Mesenchymal stem cell (in vitro differentiated cells and primary cell): ENCODE results near the gene GPC3.

Experiments used
- DNase-seq: peaks from one replicate; pipeline ENCODE4 v3.0.0-alpha.2; 2013
- H2AFZ ChIP-seq: one replicate; pipeline ENCODE4 v1.6.1; 2013; ENCODE audit warnings: low read depth, mild to moderate bottlenecking, control low read depth, inconsistent platforms, low read length, moderate library complexity
- H2AK5ac ChIP-seq: 2 replicates; pipeline ENCODE4 v1.6.1; 2013; ENCODE audit warnings: low read length, moderate library complexity, mild to moderate bottlenecking, inconsistent platforms; ENCODE audit not compliant: severe bottlenecking
- H2BK120ac ChIP-seq: one replicate; pipeline ENCODE4 v1.6.1; 2013; ENCODE audit warnings: low read depth, mild to moderate bottlenecking, inconsistent platforms, low read length, moderate library complexity
- H2BK12ac ChIP-seq, 2 experiments: one replicate each; pipeline ENCODE4 v1.6.1; 2013; ENCODE audit warnings: inconsistent platforms in 2 of 2, low read length in 2 of 2, mild to moderate bottlenecking in 2 of 2, moderate library complexity in 2 of 2, control low read depth in 1 of 2
- H2BK15ac ChIP-seq: one replicate; pipeline ENCODE4 v1.6.1; 2013; ENCODE audit warnings: mild to moderate bottlenecking, low read depth, inconsistent platforms; ENCODE audit not compliant: poor library complexity, severe bottlenecking
- H2BK5ac ChIP-seq: 2 replicates; pipeline ENCODE4 v1.6.1; 2013; ENCODE audit warnings: low read depth, mild to moderate bottlenecking, low read length, control low read depth, inconsistent platforms; ENCODE audit not compliant: poor library complexity, severe bottlenecking
- H3K14ac ChIP-seq, 2 experiments: one replicate each; pipeline ENCODE4 v1.6.1; 2013; ENCODE audit warnings: inconsistent platforms in 2 of 2, low read length in 2 of 2, control low read depth in 1 of 2, mild to moderate bottlenecking in 1 of 2, moderate library complexity in 1 of 2
- H3K18ac ChIP-seq, 2 experiments: one replicate each; pipeline ENCODE4 v1.6.1; 2013; ENCODE audit warnings: inconsistent platforms in 2 of 2, low read length in 2 of 2, control low read depth in 1 of 2, low read depth in 1 of 2, mild to moderate bottlenecking in 1 of 2
- H3K23ac ChIP-seq, 2 experiments: one replicate each; pipeline ENCODE4 v1.6.1; 2013; ENCODE audit warnings: inconsistent platforms in 2 of 2, low read length in 2 of 2, mild to moderate bottlenecking in 2 of 2, moderate library complexity in 2 of 2, control low read depth in 1 of 2
- H3K27ac ChIP-seq: 2 replicates; pipeline ENCODE4 v1.5.1; 2013; ENCODE audit warnings: mild to moderate bottlenecking, moderate library complexity, low read length, control low read depth, inconsistent platforms; ENCODE audit not compliant: poor library complexity, severe bottlenecking
- H3K27me3 ChIP-seq, 2 experiments: 2 replicates each; pipeline versions ENCODE4 v1.6.1 to v1.7.0; 2013; ENCODE audit warnings: low read length in 2 of 2, mild to moderate bottlenecking in 2 of 2, moderate library complexity in 2 of 2, control low read depth in 1 of 2, inconsistent platforms in 1 of 2; ENCODE audit not compliant: control insufficient read depth in 1 of 2, insufficient read depth in 1 of 2
- H3K36me3 ChIP-seq, 2 experiments: 2 replicates each; pipeline versions ENCODE4 v1.6.1 to v1.7.0; 2013; ENCODE audit warnings: low read length in 2 of 2, control low read depth in 1 of 2, inconsistent platforms in 1 of 2, low read depth in 1 of 2, mild to moderate bottlenecking in 1 of 2; ENCODE audit not compliant: insufficient read depth in 2 of 2, control insufficient read depth in 1 of 2
- H3K4ac ChIP-seq, 2 experiments: one replicate each; pipeline ENCODE4 v1.6.1; 2013; ENCODE audit warnings: inconsistent platforms in 2 of 2, low read length in 2 of 2, mild to moderate bottlenecking in 2 of 2, moderate library complexity in 2 of 2, control low read depth in 1 of 2, low read depth in 1 of 2
- H3K4me1 ChIP-seq: 2 replicates; pipeline ENCODE4 v1.6.1; 2013; ENCODE audit warnings: low read depth, low read length, control low read depth; ENCODE audit not compliant: control insufficient read depth, insufficient read depth
- H3K4me2 ChIP-seq: 2 replicates; pipeline ENCODE4 v1.6.1; 2013; ENCODE audit warnings: low read length, mild to moderate bottlenecking, inconsistent platforms; ENCODE audit not compliant: poor library complexity, severe bottlenecking
- H3K4me3 ChIP-seq, 2 experiments: 2 replicates each; pipeline versions ENCODE4 v1.5.1 to v1.7.0; 2013; ENCODE audit warnings: low read length in 2 of 2, mild to moderate bottlenecking in 2 of 2, control low read depth in 1 of 2, low read depth in 1 of 2; ENCODE audit not compliant: insufficient read depth in 1 of 2
- H3K79me1 ChIP-seq: replicated peaks from 2 replicates; pipeline ENCODE4 v1.6.1; 2013; ENCODE audit warnings: mild to moderate bottlenecking, control low read depth, low read length, inconsistent platforms; ENCODE audit not compliant: poor library complexity, severe bottlenecking
- H3K9ac ChIP-seq: 2 replicates; pipeline ENCODE4 v1.7.0; 2013; ENCODE audit warnings: mild to moderate bottlenecking, low read length, moderate library complexity
- H3K9me3 ChIP-seq: 2 replicates; pipeline ENCODE4 v1.7.0; 2013; ENCODE audit warnings: mild to moderate bottlenecking, low read length; ENCODE audit not compliant: control insufficient read depth
- H4K8ac ChIP-seq: one replicate; pipeline ENCODE4 v1.6.1; 2013; ENCODE audit warnings: inconsistent platforms, mild to moderate bottlenecking, low read length, moderate library complexity
- H4K91ac ChIP-seq: one replicate; pipeline ENCODE4 v1.6.1; 2013; ENCODE audit warnings: mild to moderate bottlenecking, low read length, inconsistent platforms
- WGBS: methylation state at CpG from one replicate; pipeline ENCODE4 v1.1.7; 2013; ENCODE audit warnings: mixed read lengths; 5-methylcytosine and 5-hydroxymethylcytosine counted together

GPC3 gene

DNA sequence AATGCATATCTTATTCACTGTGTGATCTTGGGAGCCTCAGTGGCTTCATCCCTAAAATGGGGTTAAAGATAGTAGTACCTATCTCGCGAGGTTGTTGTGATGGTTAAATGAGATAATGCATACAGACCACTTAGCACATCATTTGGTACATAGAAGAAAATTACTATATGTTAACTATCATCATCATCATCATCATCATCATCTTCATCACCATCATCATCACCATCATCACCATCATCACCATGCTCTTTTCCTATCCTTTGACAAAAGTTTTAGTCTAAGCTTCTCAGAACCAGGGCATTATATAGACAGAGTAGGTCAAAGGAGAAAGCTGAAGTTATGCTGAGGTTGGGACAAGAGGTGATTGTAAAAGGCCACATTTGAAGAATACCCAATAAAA lies 145.0 kb downstream of the GPC3 start:
- no peak for DNase-seq
- H3K27ac ChIP-seq: no peak overlapping the region
- H2BK12ac ChIP-seq: no peak overlapping the region
- no peak overlapping the region for H2AK5ac ChIP-seq
- H2BK15ac ChIP-seq: no peak overlapping the region
- no peak overlapping the region for H3K4me2 ChIP-seq
- no peak overlapping the region for H2AFZ ChIP-seq
- H3K14ac ChIP-seq: no peak overlapping the region
- peaks cover 3% of the 10 kb centered on the region for H3K9me3 ChIP-seq
- no peaks in the 10 kb centered on the region for H3K36me3 ChIP-seq
- no peak overlapping the region for H2BK5ac ChIP-seq
- H2BK120ac ChIP-seq: no peak overlapping the region
- no CpG with 5 or more reads among the region's 2 CpGs for WGBS
- H3K18ac ChIP-seq: no peak overlapping the region
- no peaks in the 10 kb centered on the region for H3K4me1 ChIP-seq
- H3K79me1 ChIP-seq: no peaks in the 10 kb centered on the region
- H4K8ac ChIP-seq: no peak overlapping the region
- H3K4me3 ChIP-seq: no peak overlapping the region
- H3K23ac ChIP-seq: no peak overlapping the region
- no peak overlapping the region for H3K4ac ChIP-seq
- peaks cover 0 to 2% of the 10 kb centered on the region in 2 experiments for H3K27me3 ChIP-seq
- no peak overlapping the region for H3K9ac ChIP-seq
- H4K91ac ChIP-seq: no peak overlapping the region

DNA sequence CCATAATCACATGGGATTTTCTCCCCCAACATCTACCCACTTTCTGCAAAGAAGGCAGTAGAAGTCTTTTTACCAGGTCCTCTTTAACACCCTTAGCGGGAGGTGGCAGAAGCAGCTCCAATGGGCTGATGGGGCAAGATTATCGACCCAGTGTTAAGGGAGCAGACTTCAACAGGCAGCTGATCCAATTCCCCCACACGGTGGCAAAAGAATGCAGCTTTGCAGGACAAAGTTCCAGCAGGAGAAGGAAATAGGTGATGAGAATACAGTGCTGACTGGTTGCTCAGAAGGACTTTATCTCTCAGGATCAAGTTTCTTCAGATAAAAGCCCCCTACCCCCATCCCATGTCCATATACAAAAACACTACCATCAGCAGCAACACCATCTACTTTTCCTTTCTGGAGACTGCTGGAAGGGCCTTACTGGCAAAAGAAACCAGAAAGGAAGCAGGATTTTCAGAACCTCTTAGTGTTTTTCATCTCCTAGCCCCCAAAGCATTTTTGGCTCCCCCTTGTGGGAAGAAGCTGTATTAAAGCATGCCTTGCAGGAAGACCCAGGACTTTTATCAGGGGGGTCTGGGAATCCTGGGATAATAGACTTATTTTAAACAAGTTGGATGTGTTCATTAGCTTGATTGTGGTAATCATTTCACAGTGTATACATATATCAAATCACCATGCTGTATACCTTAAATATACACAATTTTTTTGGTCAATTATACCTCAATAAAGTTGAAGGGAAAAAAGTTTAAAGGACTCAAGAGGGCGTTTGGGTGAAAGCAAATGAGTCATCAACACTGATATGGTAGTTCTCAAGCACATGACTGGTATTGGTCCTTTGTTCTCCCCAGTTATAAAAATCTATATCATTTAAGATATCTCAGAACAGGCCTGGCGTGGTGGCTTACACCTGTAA lies 146.4 kb downstream of the GPC3 start:
- Histone ChIP-seq H3K36me3 (no peaks in the 10 kb centered on the region), H3K27me3 (peaks cover 0 to 2% of the 10 kb centered on the region in 2 experiments), H3K14ac (no peak overlapping the region), H2BK12ac (no peak overlapping the region), H2AK5ac (no peak overlapping the region), H3K9me3 (peaks cover 3% of the 10 kb centered on the region), H2BK5ac (no peak overlapping the region), H3K23ac (no peak overlapping the region), H3K79me1 (no peaks in the 10 kb centered on the region), H3K4me3 (no peak overlapping the region), H2BK120ac (no peak overlapping the region), H3K27ac (no peak overlapping the region), H4K91ac (no peak overlapping the region), H3K18ac (no peak overlapping the region), H3K4me1 (no peaks in the 10 kb centered on the region), H3K4me2 (no peak overlapping the region), H2AFZ (peak overlapping the region; percentile 71), H2BK15ac (no peak overlapping the region), H3K4ac (no peak overlapping the region), H4K8ac (no peak overlapping the region), H3K9ac (no peak overlapping the region)
- WGBS: 92% methylated on average over 2 of the region's 5 CpGs
- DNase-seq: peak; percentile 48

- no peak overlapping the region for H4K8ac ChIP-seq
- H3K4me3 ChIP-seq: no peak overlapping the region
- no peak overlapping the region for H3K27ac ChIP-seq
- no peak overlapping the region for H2BK12ac ChIP-seq
- H3K9ac ChIP-seq: no peak overlapping the region
- H3K27me3 ChIP-seq: peaks cover 0 to 2% of the 10 kb centered on the region in 2 experiments
- no peak overlapping the region for H2AFZ ChIP-seq
- no peak overlapping the region for H2BK5ac ChIP-seq
- WGBS: 90% methylated on average over 1 of the region's 2 CpGs
- no peak overlapping the region for H3K18ac ChIP-seq
- no peaks in the 10 kb centered on the region for H3K36me3 ChIP-seq
- no peak overlapping the region for H3K4ac ChIP-seq
- no peak for DNase-seq
- no peak overlapping the region for H2BK15ac ChIP-seq
- H2BK120ac ChIP-seq: no peak overlapping the region
- no peaks in the 10 kb centered on the region for H3K9me3 ChIP-seq
- H4K91ac ChIP-seq: no peak overlapping the region
- no peaks in the 10 kb centered on the region for H3K4me1 ChIP-seq
- no peaks in the 10 kb centered on the region for H3K79me1 ChIP-seq
- H3K14ac ChIP-seq: no peak overlapping the region
- no peak overlapping the region for H2AK5ac ChIP-seq
- H3K23ac ChIP-seq: no peak overlapping the region
- H3K4me2 ChIP-seq: no peak overlapping the region
These were observed 148.3 kb downstream of the GPC3 start for GRCh38 chrX:133837091-133837490.

DNA sequence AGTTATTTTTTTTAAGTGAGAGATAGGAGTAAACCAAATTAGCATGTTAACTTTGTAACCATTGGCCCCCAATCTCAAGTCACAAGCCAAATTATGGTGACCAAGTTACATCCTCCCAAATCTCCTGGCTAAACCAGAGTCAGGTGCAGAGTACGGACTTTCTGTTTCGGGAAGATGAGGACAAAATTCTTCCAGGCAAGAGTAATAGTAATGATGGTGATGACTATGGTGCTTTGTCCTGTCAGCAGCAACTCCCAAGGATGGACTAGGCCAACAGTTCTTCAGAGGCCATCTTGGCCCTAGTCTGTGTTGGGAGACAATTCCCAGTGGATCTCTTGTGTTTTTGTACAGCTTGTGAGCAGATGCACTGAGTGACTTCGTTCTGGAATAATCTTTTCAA lies 148.8 kb downstream of the GPC3 start:
- Histone ChIP-seq H3K23ac (no peak overlapping the region), H3K79me1 (no peaks in the 10 kb centered on the region), H2BK120ac (no peak overlapping the region), H3K9me3 (no peaks in the 10 kb centered on the region), H3K9ac (no peak overlapping the region), H3K14ac (no peak overlapping the region), H3K4me3 (no peak overlapping the region), H2BK15ac (no peak overlapping the region), H4K91ac (no peak overlapping the region), H2AFZ (no peak overlapping the region), H3K27ac (no peak overlapping the region), H3K27me3 (peaks cover 0 to 2% of the 10 kb centered on the region in 2 experiments), H3K4me1 (no peaks in the 10 kb centered on the region), H3K4me2 (no peak overlapping the region), H2BK5ac (no peak overlapping the region), H3K18ac (no peak overlapping the region), H3K36me3 (no peaks in the 10 kb centered on the region), H3K4ac (no peak overlapping the region), H2AK5ac (no peak overlapping the region), H2BK12ac (no peak overlapping the region), H4K8ac (no peak overlapping the region)
- WGBS: 100% methylated on average over 2 of the region's 3 CpGs
- DNase-seq: no peak
